OCI-LY7 (cell line): Measurements from ENCODE around the gene UBXN7.
"Not testable (repeated sequence)": the region's sequence is repeated elsewhere in the genome, so short reads cannot be mapped to it uniquely, and the experiment has no call there.

Experiments
- CTCF ChIP-seq: fragments of 200-600 bp; sonication (generic); conservative IDR thresholded peaks from 2 replicates; pipeline ENCODE4 v1.5.1; 2014; ENCODE audit warnings: mild to moderate bottlenecking, antibody characterized with exemption, low read length, moderate library complexity, mixed read lengths
- EZH2phosphoT487 ChIP-seq: fragments of 200-600 bp; sonication (generic); IDR thresholded peaks from 2 replicates; pipeline ENCODE4 v1.6.1; 2018; ENCODE audit warnings: low read depth, borderline replicate concordance, mild to moderate bottlenecking, mixed run types, antibody characterized with exemption, low read length, moderate library complexity, mixed read lengths

DNA sequence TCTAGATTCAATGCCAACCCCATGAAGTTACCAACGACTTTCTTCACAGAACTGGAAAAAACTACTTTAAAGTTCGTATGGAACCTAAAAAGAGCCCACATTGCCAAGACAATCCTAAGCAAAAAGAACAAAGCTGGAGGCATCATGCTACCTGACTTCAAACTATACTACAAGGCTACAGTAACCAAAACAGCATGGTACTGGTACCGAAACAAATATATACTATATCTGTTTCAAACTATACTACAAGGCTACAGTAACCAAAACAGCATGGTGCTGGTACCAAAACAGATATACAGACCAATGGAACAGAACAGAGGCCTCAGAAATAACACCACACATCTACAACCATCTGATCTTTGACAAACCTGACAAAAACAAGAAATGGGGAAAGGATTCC lies 45.4 kb downstream of the UBXN7 start:
- not testable (repeated sequence) for TF ChIP-seq CTCF, EZH2phosphoT487
